ENCODE results near the gene MTMR10. TPM values are rescaled to one million over a fixed set of nuclear protein-coding genes. Genes with fewer than 3 reads are reported as not detected.
A peak's percentile ranks its signal among the peaks of the same experiment; 100 is the strongest.

MTMR10 gene
- total RNA-seq, 1 donor from 2014 or later, result 18.8 TPM

GRCh38 chr15:30954674-30955073 is 36.8 kb downstream of the MTMR10 start:
- Histone ChIP-seq H3K4me3 (ENCODE audit: low read depth, low read length) (no peak overlapping the region), H3K27me3 (ENCODE audit: control insufficient read depth, insufficient read depth, low read length) (no peaks in the 10 kb centered on the region), H3K36me3 (ENCODE audit: control insufficient read depth, insufficient read depth, low read length) (no peaks in the 10 kb centered on the region)
- TF ChIP-seq, protein P1, sequence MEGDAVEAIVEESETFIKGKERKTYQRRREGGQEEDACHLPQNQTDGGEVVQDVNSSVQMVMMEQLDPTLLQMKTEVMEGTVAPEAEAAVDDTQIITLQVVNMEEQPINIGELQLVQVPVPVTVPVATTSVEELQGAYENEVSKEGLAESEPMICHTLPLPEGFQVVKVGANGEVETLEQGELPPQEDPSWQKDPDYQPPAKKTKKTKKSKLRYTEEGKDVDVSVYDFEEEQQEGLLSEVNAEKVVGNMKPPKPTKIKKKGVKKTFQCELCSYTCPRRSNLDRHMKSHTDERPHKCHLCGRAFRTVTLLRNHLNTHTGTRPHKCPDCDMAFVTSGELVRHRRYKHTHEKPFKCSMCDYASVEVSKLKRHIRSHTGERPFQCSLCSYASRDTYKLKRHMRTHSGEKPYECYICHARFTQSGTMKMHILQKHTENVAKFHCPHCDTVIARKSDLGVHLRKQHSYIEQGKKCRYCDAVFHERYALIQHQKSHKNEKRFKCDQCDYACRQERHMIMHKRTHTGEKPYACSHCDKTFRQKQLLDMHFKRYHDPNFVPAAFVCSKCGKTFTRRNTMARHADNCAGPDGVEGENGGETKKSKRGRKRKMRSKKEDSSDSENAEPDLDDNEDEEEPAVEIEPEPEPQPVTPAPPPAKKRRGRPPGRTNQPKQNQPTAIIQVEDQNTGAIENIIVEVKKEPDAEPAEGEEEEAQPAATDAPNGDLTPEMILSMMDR (IDR thresholded peaks at IDR 0.05; ENCODE audit: insufficient read depth, low read length, poor library complexity, severe bottlenecking), result no peak
- no peak for DNase-seq (ENCODE audit: low read depth)

GRCh38 chr15:30953731-30954378 is 37.6 kb downstream of the MTMR10 start:
- TF ChIP-seq, protein P1 (IDR thresholded peaks at IDR 0.05; ENCODE audit: insufficient read depth, low read length, poor library complexity, severe bottlenecking), result no peak
- H3K4me3 ChIP-seq (ENCODE audit: low read depth, low read length), result no peak overlapping the region
- H3K27me3 ChIP-seq (ENCODE audit: control insufficient read depth, insufficient read depth, low read length), result no peaks in the 10 kb centered on the region
- DNase-seq (ENCODE audit: low read depth), result peak; percentile 54
- no peaks in the 10 kb centered on the region for H3K36me3 ChIP-seq (ENCODE audit: control insufficient read depth, insufficient read depth, low read length)

DNA sequence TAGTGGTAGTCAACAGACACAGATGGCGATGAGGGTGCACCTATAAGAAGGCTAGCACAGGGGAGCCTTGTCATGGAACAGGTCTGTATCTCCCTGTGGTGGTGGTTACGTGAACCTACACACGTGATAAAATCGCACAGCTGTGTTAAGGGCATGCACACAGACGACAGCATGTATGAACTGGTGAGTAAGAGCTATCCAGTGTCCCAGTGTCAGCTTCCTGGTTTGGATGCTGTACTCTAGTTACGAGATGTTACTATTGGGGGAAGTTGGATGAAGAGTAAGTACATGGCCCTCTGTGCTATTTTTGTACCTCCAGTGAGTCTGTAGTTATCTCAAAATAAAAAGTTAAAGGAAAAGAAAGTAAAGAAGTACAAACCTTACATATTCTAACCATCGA is 38.2 kb downstream of the MTMR10 start:
- H3K4me3 ChIP-seq (ENCODE audit: low read depth, low read length), result no peak overlapping the region
- no peaks in the 10 kb centered on the region for H3K36me3 ChIP-seq (ENCODE audit: control insufficient read depth, insufficient read depth, low read length)
- TF ChIP-seq, protein P1 (IDR thresholded peaks at IDR 0.05; ENCODE audit: insufficient read depth, low read length, poor library complexity, severe bottlenecking), result no peak
- no peaks in the 10 kb centered on the region for H3K27me3 ChIP-seq (ENCODE audit: control insufficient read depth, insufficient read depth, low read length)
- DNase-seq (ENCODE audit: low read depth), result no peak

DNA sequence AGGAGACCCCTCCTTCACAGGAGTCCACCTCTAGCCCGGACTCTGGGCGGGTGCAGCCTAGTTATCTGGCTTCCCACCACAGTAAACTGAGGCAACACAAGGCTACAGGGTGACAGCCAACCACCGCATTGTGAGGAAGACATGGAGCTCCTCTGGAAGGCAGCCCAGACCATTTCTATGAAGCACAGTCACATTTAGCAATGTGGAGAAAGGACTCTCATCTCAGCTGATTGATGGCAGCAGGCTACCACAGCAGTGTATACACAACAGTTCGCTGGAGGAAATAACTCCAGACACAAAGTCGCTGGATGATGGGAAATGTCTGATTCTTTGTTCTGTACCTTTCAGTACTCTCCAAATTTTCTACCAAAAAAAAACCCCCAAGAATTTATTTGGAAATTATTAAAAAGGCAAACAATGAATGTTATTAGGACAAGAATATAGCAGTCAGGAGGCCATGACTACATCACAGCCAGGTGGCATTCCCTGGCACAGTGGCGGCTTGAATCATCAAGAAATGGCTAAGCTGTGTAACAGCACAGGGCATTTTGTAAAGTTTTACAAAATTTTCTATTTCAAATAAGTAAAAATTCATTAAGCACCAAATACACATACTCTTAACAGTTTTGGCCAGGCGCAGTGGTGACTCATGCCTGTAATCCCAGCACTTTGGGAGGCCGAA is 47.6 kb downstream of the MTMR10 start:
- Histone ChIP-seq H3K4me3 (ENCODE audit: low read depth, low read length) (no peak overlapping the region), H3K27me3 (ENCODE audit: control insufficient read depth, insufficient read depth, low read length) (no peaks in the 10 kb centered on the region), H3K36me3 (ENCODE audit: control insufficient read depth, insufficient read depth, low read length) (peaks cover 4% of the 10 kb centered on the region)
- no peak for DNase-seq (ENCODE audit: low read depth)
- TF ChIP-seq, protein P1 (IDR thresholded peaks at IDR 0.05; ENCODE audit: insufficient read depth, low read length, poor library complexity, severe bottlenecking), result no peak

DNA sequence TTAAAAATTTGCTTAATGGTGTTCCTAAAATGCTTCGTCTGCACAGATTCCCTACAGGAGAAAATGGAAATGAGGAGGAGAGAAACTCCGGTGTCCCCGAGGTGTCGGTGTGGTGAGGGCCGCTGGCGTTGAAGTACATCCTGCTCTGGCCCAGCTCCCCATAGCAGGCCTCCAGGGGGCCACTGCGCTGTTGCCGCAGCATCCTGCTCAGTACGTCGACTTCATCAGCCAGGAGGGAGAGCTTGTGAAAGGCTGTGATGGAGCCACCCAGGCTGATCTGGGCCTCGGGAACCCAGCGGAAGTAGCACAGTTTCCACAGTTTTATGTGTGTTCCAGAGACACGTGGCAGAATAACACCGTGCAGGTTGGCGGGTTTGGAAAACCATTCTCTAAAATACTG is 49.9 kb downstream of the MTMR10 start:
- Histone ChIP-seq H3K36me3 (ENCODE audit: control insufficient read depth, insufficient read depth, low read length) (peaks cover 4% of the 10 kb centered on the region), H3K4me3 (ENCODE audit: low read depth, low read length) (no peak overlapping the region), H3K27me3 (ENCODE audit: control insufficient read depth, insufficient read depth, low read length) (no peaks in the 10 kb centered on the region)
- DNase-seq (ENCODE audit: low read depth), result no peak
- TF ChIP-seq, protein P1 (IDR thresholded peaks at IDR 0.05; ENCODE audit: insufficient read depth, low read length, poor library complexity, severe bottlenecking), result no peak

All from kidney epithelial cell (primary cell).